ENCODE measurements around the gene SQSTM1.

DNA sequence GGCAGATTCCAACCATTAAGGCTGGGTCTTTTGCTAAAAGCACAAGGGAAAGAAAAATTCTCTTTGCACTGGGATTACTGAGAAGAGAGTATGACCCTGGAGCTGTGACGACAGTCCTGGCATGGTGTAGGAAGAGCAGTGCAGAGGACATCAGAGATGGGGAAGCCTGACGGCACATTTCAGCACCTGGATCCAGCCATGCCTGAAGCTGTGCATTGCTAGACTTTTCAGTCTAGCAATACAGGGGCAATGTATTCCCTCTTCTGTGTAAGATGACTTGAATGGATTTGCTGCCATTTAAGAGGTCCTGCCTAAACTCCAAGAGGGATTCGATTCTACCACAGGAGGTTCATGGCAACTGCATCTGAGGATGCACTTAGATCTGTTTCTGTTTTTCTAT is 50.2 kb downstream of the SQSTM1 start:
- TF ChIP-seq, protein P1, sequence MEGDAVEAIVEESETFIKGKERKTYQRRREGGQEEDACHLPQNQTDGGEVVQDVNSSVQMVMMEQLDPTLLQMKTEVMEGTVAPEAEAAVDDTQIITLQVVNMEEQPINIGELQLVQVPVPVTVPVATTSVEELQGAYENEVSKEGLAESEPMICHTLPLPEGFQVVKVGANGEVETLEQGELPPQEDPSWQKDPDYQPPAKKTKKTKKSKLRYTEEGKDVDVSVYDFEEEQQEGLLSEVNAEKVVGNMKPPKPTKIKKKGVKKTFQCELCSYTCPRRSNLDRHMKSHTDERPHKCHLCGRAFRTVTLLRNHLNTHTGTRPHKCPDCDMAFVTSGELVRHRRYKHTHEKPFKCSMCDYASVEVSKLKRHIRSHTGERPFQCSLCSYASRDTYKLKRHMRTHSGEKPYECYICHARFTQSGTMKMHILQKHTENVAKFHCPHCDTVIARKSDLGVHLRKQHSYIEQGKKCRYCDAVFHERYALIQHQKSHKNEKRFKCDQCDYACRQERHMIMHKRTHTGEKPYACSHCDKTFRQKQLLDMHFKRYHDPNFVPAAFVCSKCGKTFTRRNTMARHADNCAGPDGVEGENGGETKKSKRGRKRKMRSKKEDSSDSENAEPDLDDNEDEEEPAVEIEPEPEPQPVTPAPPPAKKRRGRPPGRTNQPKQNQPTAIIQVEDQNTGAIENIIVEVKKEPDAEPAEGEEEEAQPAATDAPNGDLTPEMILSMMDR (IDR thresholded peaks at IDR 0.05; ENCODE audit: low read depth, low read length): no peak
- TF ChIP-seq POLR2A (IDR thresholded peaks at IDR 0.05; ENCODE audit: extremely low read depth, insufficient read length) (no peak), MAX (IDR thresholded peaks at IDR 0.05; ENCODE audit: low read depth, low read length) (no peak)
